Brain microvascular endothelial cell (primary cell): ENCODE results near the gene RPL6.

Source experiments
- DNase-seq: peaks from one replicate; pipeline ENCODE4 v3.0.0-alpha.2; 2020
- H3K27ac ChIP-seq: fragments of 250-450 bp; sonication (Bioruptor Pico); 2 replicates; pipeline ENCODE4 v1.5.1; 2020; ENCODE audit warnings: mild to moderate bottlenecking, moderate library complexity
- H3K27me3 ChIP-seq: fragments of 250-450 bp; sonication (Bioruptor Pico); replicated peaks from 2 replicates; pipeline ENCODE4 v1.5.1; 2020; ENCODE audit warnings: mild to moderate bottlenecking
- H3K36me3 ChIP-seq: fragments of 250-450 bp; sonication (Bioruptor Pico); replicated peaks from 2 replicates; pipeline ENCODE4 v1.5.1; 2020; ENCODE audit warnings: mild to moderate bottlenecking
- H3K4me3 ChIP-seq: 2 replicates; pipeline ENCODE4 v1.5.1; 2011; ENCODE audit warnings: low read depth, mild to moderate bottlenecking, control low read depth, low read length, moderate library complexity
- CTCF ChIP-seq: IDR thresholded peaks from 2 replicates; pipeline ENCODE4 v1.5.1; 2011; ENCODE audit warnings: low read depth, mild to moderate bottlenecking, moderate library complexity, low read length, control low read depth, inconsistent platforms; ENCODE audit errors: missing control alignments
- in situ Hi-C: cut with HindIII; loops from 2 replicates; pipeline ENCODE4 v1.10.0; 2017; ENCODE audit warnings: low sequenced_read_pairs, low pct_ligation_motif_present

RPL6 gene

DNA sequence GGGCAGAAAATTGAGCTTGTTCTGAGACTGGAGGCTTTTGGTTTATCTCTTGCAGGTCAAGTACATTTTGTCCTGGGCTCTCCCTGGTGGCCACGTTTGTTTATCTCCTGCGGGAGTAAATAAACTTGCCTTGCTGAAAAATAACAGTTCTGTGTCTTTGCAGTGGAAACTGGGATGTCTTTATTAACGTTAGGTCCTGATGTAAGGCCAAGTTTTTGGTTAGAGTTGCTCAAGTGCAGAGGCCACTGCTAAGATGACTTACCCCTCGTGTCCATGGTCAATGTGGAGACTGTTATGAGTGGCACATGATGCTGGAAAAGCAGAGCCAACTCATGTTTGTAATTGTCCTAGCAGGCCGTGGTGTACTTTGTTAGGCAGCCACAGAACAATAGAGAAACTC lies 13.1 kb upstream of the RPL6 start:
- Histone ChIP-seq H3K36me3 (no peaks in the 10 kb centered on the region), H3K27me3 (no peaks in the 10 kb centered on the region), H3K27ac (no peak overlapping the region), H3K4me3 (no peak overlapping the region)
- in situ Hi-C loops, result no loop called here
- no peak for TF ChIP-seq CTCF
- no peak for DNase-seq

GRCh38 chr12:112421363-112421762 lies 12.0 kb upstream of the RPL6 start:
- Histone ChIP-seq H3K27ac (no peak overlapping the region), H3K4me3 (no peak overlapping the region), H3K27me3 (no peaks in the 10 kb centered on the region), H3K36me3 (no peaks in the 10 kb centered on the region)
- DNase-seq, result no peak
- TF ChIP-seq CTCF, result no peak
- in situ Hi-C loops, result no loop called here

- TF ChIP-seq CTCF, result no peak
- Histone ChIP-seq H3K27me3 (no peaks in the 10 kb centered on the region), H3K27ac (no peak overlapping the region), H3K36me3 (no peaks in the 10 kb centered on the region), H3K4me3 (no peak overlapping the region)
- DNase-seq, result no peak
- in situ Hi-C loops, result no loop called here
Measured at GRCh38 chr12:112420740-112421139, 11.3 kb upstream of the RPL6 start.

DNA sequence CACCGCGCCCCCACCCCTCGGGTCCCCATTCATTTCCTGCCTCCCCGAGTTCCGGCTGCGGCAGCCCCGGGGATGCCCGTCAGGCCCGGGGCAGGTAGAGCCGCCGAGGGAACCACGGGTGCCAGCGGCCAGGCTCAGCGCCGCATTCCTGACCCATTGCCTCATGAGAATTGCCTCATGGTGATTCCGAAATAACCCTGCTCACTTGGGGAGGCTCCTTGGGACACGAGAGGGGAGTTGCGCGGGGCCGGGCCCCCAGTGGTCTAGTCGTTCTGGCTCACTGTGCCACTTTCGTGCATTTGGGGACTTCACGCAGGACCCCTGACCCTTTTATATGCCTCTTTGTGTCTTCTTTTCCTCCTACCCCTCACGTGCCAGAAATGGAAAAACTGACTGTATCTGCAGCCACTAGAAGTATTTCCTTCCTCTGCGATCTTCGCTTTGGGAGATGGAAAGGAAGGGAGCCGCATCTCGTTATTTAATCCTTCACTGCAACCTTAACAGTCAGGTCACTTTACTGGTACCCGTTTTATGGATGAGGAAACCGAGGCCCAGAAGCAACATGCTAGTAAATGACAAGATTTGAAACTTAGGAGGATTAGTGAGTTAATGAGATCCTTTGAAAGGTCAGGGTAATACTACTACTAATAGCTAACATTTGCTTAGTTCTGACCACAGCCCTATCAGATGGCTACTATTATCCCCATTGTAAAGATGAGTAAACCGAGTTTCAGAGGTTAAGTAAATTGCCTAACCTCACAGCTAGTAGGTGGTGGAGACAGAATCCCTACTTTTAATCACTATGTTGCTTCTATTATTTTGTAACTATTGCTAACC lies 10.1 kb upstream of the RPL6 start:
- peak overlapping the region; percentile 97 for H3K27ac ChIP-seq
- H3K4me3 ChIP-seq, result peak overlapping the region; percentile 76
- in situ Hi-C loops, result no loop called here
- DNase-seq, result peak; percentile 72
- no peaks in the 10 kb centered on the region for H3K27me3 ChIP-seq
- H3K36me3 ChIP-seq, result no peaks in the 10 kb centered on the region
- TF ChIP-seq CTCF, result no peak

DNA sequence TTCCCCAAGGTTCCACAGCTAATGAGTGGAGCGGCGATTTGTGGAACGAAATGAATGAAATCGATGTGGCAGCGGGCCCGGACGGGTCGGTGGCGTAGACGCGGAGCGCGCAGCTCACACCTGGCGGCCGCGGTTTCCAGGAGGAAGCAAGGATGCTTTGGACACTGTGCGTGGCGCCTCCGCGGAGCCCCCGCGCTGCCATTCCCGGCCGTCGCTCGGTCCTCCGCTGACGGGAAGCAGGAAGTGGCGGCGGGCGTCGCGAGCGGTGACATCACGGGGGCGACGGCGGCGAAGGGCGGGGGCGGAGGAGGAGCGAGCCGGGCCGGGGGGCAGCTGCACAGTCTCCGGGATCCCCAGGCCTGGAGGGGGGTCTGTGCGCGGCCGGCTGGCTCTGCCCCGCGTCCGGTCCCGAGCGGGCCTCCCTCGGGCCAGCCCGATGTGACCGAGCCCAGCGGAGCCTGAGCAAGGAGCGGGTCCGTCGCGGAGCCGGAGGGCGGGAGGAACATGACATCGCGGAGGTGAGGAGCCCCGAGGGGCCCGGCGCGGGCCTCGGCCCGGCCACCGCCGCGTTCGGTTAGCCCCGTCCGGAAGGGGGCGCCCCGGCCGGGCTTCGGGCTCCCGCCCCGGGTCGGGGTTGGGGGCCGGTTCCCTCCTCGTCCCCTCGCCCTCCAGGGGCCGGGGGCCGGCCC lies 9.3 kb upstream of the RPL6 start, which contains the start of gene PTPN11:
Gene PTPN11 (plus strand): TSS at position 340 of the 689 bp plus-strand sequence. CDS start 165 bp downstream, at position 505.
- in situ Hi-C loops, result no loop called here
- H3K27ac ChIP-seq, result peak within 1 kb of the TSS; percentile 97
- no peaks in the 10 kb centered on the region for H3K27me3 ChIP-seq
- DNase-seq, result peak; percentile 76
- H3K36me3 ChIP-seq, result no peaks in the 10 kb centered on the region
- H3K4me3 ChIP-seq, result peak within 1 kb of the TSS; percentile 76
- TF ChIP-seq CTCF, result no peak
